Suprapubic skin (tissue), 4 donors: ENCODE data around the gene NEK8.

Experiments used
- CTCF ChIP-seq, 2 donors: fragments of 200-600 bp in 1 of 2; fragments of 450-650 bp in 1 of 2; sonication (generic) in 1 of 2; IDR thresholded peaks; one replicate each; pipeline ENCODE4 v1.5.1; 2016 to 2019; ENCODE audit warnings: antibody characterized with exemption in 2 of 2, mild to moderate bottlenecking in 1 of 2, moderate library complexity in 1 of 2
- EP300 ChIP-seq: sonication (generic); formaldehyde crosslinking; IDR thresholded peaks from one replicate; pipeline ENCODE4 v1.6.1; 2017; ENCODE audit warnings: antibody characterized with exemption
- POLR2A ChIP-seq, 2 donors: fragments of 450-650 bp; IDR thresholded peaks; one replicate each; pipeline ENCODE4 v1.6.1; 2017; ENCODE audit warnings: antibody characterized with exemption in 2 of 2, mild to moderate bottlenecking in 2 of 2, moderate library complexity in 2 of 2
- POLR2AphosphoS5 ChIP-seq, 3 donors: sonication (generic); formaldehyde crosslinking; IDR thresholded peaks; one replicate each; pipeline ENCODE4 v1.6.1; 2017; ENCODE audit warnings: antibody characterized with exemption in 3 of 3

DNA sequence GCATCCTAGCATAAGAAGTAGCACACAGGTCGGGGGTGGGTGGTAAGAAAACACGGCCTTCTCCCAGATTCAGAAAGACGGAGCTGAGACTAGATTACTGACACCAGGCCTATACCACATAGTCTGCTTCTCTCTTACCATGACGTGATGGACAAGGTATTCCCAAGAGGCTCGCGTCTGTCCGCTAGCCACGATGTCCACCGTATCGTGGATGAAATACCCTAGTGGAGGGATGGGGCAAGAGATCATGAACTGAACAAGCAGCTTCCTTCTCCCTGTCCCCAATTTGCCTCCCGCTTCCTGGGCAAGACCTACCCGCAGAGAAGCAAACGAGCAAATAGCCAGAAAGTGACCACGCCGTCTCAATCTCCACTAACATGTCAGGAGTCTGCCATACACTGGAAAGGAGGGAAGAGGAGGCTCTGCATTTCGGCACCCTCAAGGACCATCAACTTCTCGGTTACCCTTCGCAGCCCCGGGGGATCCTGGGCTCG, 3.4 kb upstream of the NEK8 start:
- TF ChIP-seq CTCF (IDR thresholded peaks at IDR 0.05) (no peak), POLR2A (IDR thresholded peaks at IDR 0.05) (no peak), EP300 (no peak), POLR2AphosphoS5 (IDR thresholded peaks at IDR 0.05) (no peak)
